Forelimb muscle (tissue), 1 donor: ENCODE results near the gene CD37. TPM values are rescaled to one million over a fixed set of nuclear protein-coding genes. Genes with fewer than 3 reads are reported as not detected.
A peak's percentile ranks its signal among the peaks of the same experiment; 100 is the strongest.

Experiments used
- DNase-seq: peaks from one replicate; pipeline ENCODE4 v3.0.0-alpha.2; 2013; ENCODE audit warnings: low read depth
- polyA plus RNA-seq: library from polyadenylated mRNA; unstranded; fragments of 120-200 nt; gene quantifications from one replicate; pipeline ENCODE4 v1.2.1, GENCODE V29; 2013; ENCODE audit not compliant: insufficient read length

The CD37 gene
- polyA plus RNA-seq, 1 donor: 19.9 TPM

- no peak for DNase-seq
Observed at GRCh38 chr19:49378512-49378911, 43.3 kb downstream of the CD37 start.

- no peak for DNase-seq
Observed at GRCh38 chr19:49380391-49380790, 45.2 kb downstream of the CD37 start.

DNA sequence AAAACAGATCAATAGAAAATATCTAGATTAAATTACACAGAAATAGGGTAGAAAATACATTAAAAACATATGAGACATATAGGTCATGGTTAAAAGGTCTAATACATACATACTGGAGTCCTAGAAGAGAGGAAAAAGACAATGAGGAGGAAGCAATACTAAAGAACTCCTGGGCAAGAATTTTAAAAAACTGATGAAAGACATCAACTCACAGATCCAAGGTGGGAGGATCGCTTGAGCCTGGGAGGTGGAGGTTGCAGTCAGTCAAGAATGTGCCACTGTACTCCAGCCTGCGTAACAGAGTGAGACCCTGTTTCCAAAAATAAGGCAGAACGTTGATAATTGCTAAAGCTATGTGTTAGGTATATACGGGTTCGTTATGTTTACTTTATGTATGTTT is 47.4 kb downstream of the CD37 start:
- no peak for DNase-seq

GRCh38 chr19:49383599-49383998 is 48.4 kb downstream of the CD37 start:
- no peak for DNase-seq

GRCh38 chr19:49387936-49388372 is 52.7 kb downstream of the CD37 start, which contains the start of gene KASH5:
Gene KASH5 (plus strand): TSS chr19:49388249. CDS start chr19:49390884, 2,635 bp downstream.
- peak; percentile 11 for DNase-seq

- DNase-seq: no peak
Observed at GRCh38 chr19:49389406-49389805, 54.2 kb downstream of the CD37 start.

Other genes starting within 250 kb of the CD37 start
- 218 TPM for gene SNRNP70, start 250.0 kb upstream of the CD37 start, polyA plus RNA-seq
- 16.1 TPM for gene LIN7B, start 221.0 kb upstream of the CD37 start, polyA plus RNA-seq
- 0.33 TPM for gene C19orf73, start 216.3 kb upstream of the CD37 start, polyA plus RNA-seq
- 7.8 TPM for gene PPFIA3, start 215.9 kb upstream of the CD37 start, polyA plus RNA-seq
- 178 TPM for gene HRC, start 180.0 kb upstream of the CD37 start, polyA plus RNA-seq
- 32.7 TPM for gene TRPM4, start 177.6 kb upstream of the CD37 start, polyA plus RNA-seq
- gene SLC6A16, start 10.2 kb upstream of the CD37 start, polyA plus RNA-seq: 1.0 TPM
- gene TEAD2, start 27.0 kb downstream of the CD37 start, polyA plus RNA-seq: 54.4 TPM
- 2.4 TPM for gene DKKL1, start 28.5 kb downstream of the CD37 start, polyA plus RNA-seq
- not detected for gene KASH5, start 52.8 kb downstream of the CD37 start, polyA plus RNA-seq
- not detected for gene PTH2, start 88.0 kb downstream of the CD37 start, polyA plus RNA-seq
- 0.09 TPM for gene GFY, start 90.0 kb downstream of the CD37 start, polyA plus RNA-seq
- gene SLC17A7, start 106.1 kb downstream of the CD37 start, polyA plus RNA-seq: 1.2 TPM
- gene PIH1D1, start 116.4 kb downstream of the CD37 start, polyA plus RNA-seq: 43.1 TPM
- gene ALDH16A1, start 117.8 kb downstream of the CD37 start, polyA plus RNA-seq: 10.1 TPM
- gene FLT3LG, start 138.8 kb downstream of the CD37 start, polyA plus RNA-seq: 3.2 TPM
- gene RPL13A, start 152.2 kb downstream of the CD37 start, polyA plus RNA-seq: 5,065 TPM
- gene RPS11, start 161.0 kb downstream of the CD37 start, polyA plus RNA-seq: 3,524 TPM
- gene FCGRT, start 177.3 kb downstream of the CD37 start, polyA plus RNA-seq: 162 TPM
- gene RCN3, start 192.6 kb downstream of the CD37 start, polyA plus RNA-seq: 59.8 TPM
- 56.5 TPM for gene NOSIP, start 245.2 kb downstream of the CD37 start, polyA plus RNA-seq
- 0.42 TPM for gene PRRG2, start 245.9 kb downstream of the CD37 start, polyA plus RNA-seq